GM04503 (cell line): ENCODE measurements around the gene HDHD3.

Source experiments
- DNase-seq: peaks from one replicate; pipeline ENCODE4 v3.0.0-alpha.2; 2012; ENCODE audit warnings: low read depth

HDHD3 gene

DNA sequence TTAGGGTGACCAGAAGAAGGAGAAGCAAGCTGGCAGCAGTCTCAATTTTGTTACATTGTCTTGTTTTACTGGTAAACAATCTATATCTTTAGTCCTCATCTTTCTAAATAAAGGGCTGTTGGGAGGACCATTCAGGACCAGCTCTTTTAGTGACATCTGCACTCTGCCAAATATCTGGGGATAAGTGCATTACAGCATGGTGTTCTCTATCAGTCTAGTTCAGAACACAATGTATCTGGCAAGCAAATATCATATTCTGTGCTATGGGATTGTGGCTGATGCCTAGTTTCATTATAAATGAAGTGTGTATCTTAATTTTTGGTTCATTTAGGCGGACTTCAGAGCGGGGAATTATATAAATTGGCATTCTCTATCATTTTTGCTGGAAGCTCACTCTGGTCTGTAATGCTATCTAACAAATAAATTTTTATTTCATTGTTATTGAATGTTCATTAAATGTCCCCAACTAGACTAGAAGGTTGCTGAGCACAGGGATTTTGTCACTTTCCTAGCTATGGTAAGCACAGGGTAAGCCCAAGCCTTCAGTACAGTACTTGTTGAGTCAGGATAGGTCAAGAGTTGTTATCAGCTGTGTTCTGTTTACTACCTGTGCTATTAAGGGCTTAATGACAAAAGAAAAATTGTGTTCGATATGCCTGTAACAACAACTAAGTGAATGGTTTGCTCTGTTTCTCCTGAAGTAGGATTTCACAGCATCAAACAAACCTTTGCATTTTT, 48.6 kb downstream of the HDHD3 start:
- no peak for DNase-seq

DNA sequence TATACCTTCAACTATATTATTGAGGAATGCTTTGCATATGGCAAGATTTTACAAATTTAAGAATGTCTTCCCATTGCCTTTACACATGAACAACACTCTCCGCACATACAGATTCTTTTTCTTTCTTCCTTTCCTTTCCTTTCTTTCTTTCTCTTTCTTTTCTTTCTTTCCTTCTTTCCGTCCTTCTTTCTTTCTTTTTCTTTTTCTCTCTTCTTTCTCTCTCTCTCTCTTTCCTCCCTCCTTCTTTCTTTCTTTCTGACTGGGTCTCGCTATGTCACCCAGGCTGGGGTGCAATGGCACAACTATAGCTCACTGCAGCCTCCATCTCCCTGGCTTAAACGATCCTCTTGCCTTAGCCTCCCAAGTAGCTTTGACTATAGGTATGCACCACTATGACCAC, 50.6 kb downstream of the HDHD3 start:
- no peak for DNase-seq
